Lower leg skin (tissue), 3 donors: ENCODE data around the gene FAM149A.

Source experiments
- POLR2A ChIP-seq, 2 donors: fragments of 450-650 bp; IDR thresholded peaks; one replicate each; pipeline ENCODE4 v1.6.1; 2016 to 2017; ENCODE audit warnings: antibody characterized with exemption in 2 of 2, mild to moderate bottlenecking in 1 of 2, moderate library complexity in 1 of 2
- TF ChIP-seq, protein P1 (sequence below), 3 donors: fragments of 450-650 bp; IDR thresholded peaks; one replicate each; pipeline ENCODE4 v1.5.1; 2016; ENCODE audit warnings: antibody characterized with exemption in 3 of 3, mild to moderate bottlenecking in 3 of 3, moderate library complexity in 2 of 3

DNA sequence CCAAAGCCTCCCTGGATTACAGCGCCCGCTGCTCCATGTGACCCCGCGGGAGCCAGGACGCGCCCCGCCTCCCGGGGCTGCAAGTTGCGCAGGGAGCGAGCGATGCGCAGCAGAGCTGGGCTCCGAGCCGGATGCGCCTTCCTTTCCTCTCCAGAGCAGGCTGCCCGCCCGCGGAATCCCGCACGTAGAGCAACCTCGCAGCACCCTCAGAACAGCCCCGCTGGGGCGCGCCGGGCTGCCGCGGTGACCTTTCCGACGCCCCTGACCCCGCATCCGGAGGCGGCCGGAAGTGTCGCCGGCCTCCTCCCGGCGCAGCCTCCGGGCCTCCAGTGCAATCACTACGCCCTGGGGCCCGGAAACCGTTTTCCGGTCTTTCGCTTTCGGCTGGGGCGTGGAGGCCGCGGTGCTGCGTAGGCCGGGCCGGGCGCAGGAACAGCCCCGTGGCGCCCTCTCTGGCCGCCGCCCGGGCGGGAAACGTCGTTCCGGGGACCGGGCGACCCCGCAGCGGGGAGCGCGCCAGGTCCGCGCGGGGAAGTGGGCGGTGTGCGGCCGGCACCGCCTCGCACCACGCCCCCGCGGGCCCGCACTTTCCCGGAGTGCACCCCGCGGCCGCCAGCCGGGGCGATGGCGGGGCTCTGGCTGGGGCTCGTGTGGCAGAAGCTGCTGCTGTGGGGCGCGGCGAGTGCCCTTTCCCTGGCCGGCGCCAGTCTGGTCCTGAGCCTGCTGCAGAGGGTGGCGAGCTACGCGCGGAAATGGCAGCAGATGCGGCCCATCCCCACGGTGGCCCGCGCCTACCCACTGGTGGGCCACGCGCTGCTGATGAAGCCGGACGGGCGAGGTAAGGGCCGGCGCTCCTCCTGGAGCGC lies 86.9 kb downstream of the FAM149A start, which contains the start of gene CYP4V2:
- TF ChIP-seq, protein P1, sequence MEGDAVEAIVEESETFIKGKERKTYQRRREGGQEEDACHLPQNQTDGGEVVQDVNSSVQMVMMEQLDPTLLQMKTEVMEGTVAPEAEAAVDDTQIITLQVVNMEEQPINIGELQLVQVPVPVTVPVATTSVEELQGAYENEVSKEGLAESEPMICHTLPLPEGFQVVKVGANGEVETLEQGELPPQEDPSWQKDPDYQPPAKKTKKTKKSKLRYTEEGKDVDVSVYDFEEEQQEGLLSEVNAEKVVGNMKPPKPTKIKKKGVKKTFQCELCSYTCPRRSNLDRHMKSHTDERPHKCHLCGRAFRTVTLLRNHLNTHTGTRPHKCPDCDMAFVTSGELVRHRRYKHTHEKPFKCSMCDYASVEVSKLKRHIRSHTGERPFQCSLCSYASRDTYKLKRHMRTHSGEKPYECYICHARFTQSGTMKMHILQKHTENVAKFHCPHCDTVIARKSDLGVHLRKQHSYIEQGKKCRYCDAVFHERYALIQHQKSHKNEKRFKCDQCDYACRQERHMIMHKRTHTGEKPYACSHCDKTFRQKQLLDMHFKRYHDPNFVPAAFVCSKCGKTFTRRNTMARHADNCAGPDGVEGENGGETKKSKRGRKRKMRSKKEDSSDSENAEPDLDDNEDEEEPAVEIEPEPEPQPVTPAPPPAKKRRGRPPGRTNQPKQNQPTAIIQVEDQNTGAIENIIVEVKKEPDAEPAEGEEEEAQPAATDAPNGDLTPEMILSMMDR (IDR thresholded peaks at IDR 0.05), result no peak
- TF ChIP-seq POLR2A (IDR thresholded peaks at IDR 0.05), result no peak
